Measurements from ENCODE around the gene ZEB2. TPM values are rescaled to one million over a fixed set of nuclear protein-coding genes. Genes with fewer than 3 reads are reported as not detected.
"Not testable (repeated sequence)": the region's sequence is repeated elsewhere in the genome, so short reads cannot be mapped to it uniquely, and the experiment has no call there.

Gene ZEB2
- total RNA-seq, 2 experiments from 2014 or later, result 13.5 to 14.9 TPM

- ChIA-PET CTCF (interaction anchor here (1.3 kb wide), 1 partner anchor 17 kb away, joined by 6 read pairs; no protein-coding TSS in a partner anchor), POLR2A (interaction anchor here (0.6 kb wide), 1 partner anchor 16 kb away, joined by 3 read pairs; no protein-coding TSS in a partner anchor)
- Mint-ChIP-seq H3K4me3 (no peak overlapping the region), H3K27ac (no peak overlapping the region), H3K4me1 (ENCODE audit: low read depth) (peaks cover 14% of the 10 kb centered on the region), H3K36me3 (ENCODE audit: low read depth) (no peaks in the 10 kb centered on the region), H3K9me3 (no peaks in the 10 kb centered on the region), H3K27me3 (no peaks in the 10 kb centered on the region)
- DNase-seq (no peak), ATAC-seq (no peak)
- TF ChIP-seq CTCF (IDR thresholded peaks at IDR 0.05), result no peak
- intact Hi-C loops (cut with micrococcal nuclease), result no loop called here
These were observed 153.0 kb downstream of the ZEB2 start for GRCh38 chr2:144366825-144367429.

GRCh38 chr2:144364944-144365738 lies 154.8 kb downstream of the ZEB2 start:
- POLR2A ChIA-PET, result no interaction called here
- DNase-seq (no peak), ATAC-seq (no peak)
- Mint-ChIP-seq H3K27ac (no peak overlapping the region), H3K4me3 (no peak overlapping the region), H3K4me1 (ENCODE audit: low read depth) (peaks cover 4% of the 10 kb centered on the region), H3K9me3 (no peaks in the 10 kb centered on the region), H3K27me3 (no peaks in the 10 kb centered on the region), H3K36me3 (ENCODE audit: low read depth) (no peaks in the 10 kb centered on the region)
- TF ChIP-seq CTCF (IDR thresholded peaks at IDR 0.05), result no peak
- CTCF ChIA-PET, result interaction anchor here (1.1 kb wide), 1 partner anchor 18 kb away, joined by 3 read pairs; no protein-coding TSS in a partner anchor
- intact Hi-C loops (cut with micrococcal nuclease), result no loop called here

- H3K4me3 Mint-ChIP-seq; ATAC-seq; POLR2A ChIA-PET; H3K27ac Mint-ChIP-seq; DNase-seq; H3K4me1 Mint-ChIP-seq (ENCODE audit: low read depth); H3K36me3 Mint-ChIP-seq (ENCODE audit: low read depth); intact Hi-C loops (cut with micrococcal nuclease); CTCF ChIA-PET; H3K27me3 Mint-ChIP-seq; H3K9me3 Mint-ChIP-seq: not testable (repeated sequence)
These were observed 155.7 kb downstream of the ZEB2 start for GRCh38 chr2:144364247-144364646.

- Mint-ChIP-seq H3K4me1 (ENCODE audit: low read depth) (peaks cover 21% of the 10 kb centered on the region), H3K27ac (no peak overlapping the region), H3K27me3 (no peaks in the 10 kb centered on the region), H3K36me3 (ENCODE audit: low read depth) (no peaks in the 10 kb centered on the region), H3K9me3 (no peaks in the 10 kb centered on the region), H3K4me3 (no peak overlapping the region)
- DNase-seq (no peak), ATAC-seq (no peak)
- intact Hi-C loops (cut with micrococcal nuclease), result no loop called here
- no peak for TF ChIP-seq CTCF (IDR thresholded peaks at IDR 0.05)
- CTCF ChIA-PET, result no interaction called here
- POLR2A ChIA-PET, result interaction anchor here (0.7 kb wide), 1 partner anchor 101 kb away, joined by 3 read pairs; no protein-coding TSS in a partner anchor
These were observed 157.5 kb downstream of the ZEB2 start for GRCh38 chr2:144362401-144362800.

GRCh38 chr2:144361742-144362141 lies 158.2 kb downstream of the ZEB2 start:
- Mint-ChIP-seq H3K9me3 (no peaks in the 10 kb centered on the region), H3K36me3 (ENCODE audit: low read depth) (no peaks in the 10 kb centered on the region), H3K4me1 (ENCODE audit: low read depth) (peaks cover 21% of the 10 kb centered on the region), H3K4me3 (no peak overlapping the region), H3K27ac (no peak overlapping the region), H3K27me3 (no peaks in the 10 kb centered on the region)
- POLR2A ChIA-PET, result no interaction called here
- no peak for ATAC-seq
- CTCF ChIA-PET, result no interaction called here
- no peak for TF ChIP-seq CTCF (IDR thresholded peaks at IDR 0.05)
- intact Hi-C loops (cut with micrococcal nuclease), result no loop called here
- DNase-seq, result no peak

All from activated CD8-positive, alpha-beta T cell treated with anti-CD3 and anti-CD28 coated beads for 36 hours (primary cell).